Measurements from ENCODE around the gene VAT1L.

- TF ChIP-seq POLR2A (IDR thresholded peaks at IDR 0.05; ENCODE audit: low read depth, low read length) (no peak), POLR2AphosphoS5 (IDR thresholded peaks at IDR 0.05; ENCODE audit: low read depth, low read length) (no peak), TAF1 (IDR thresholded peaks at IDR 0.05; ENCODE audit: low read depth, low read length) (no peak), PAX5 (IDR thresholded peaks at IDR 0.05; ENCODE audit: insufficient read depth, low read length, severe bottlenecking) (no peak), SPI1 (IDR thresholded peaks at IDR 0.05; ENCODE audit: low read depth, low read length) (no peak), POU2F2 (IDR thresholded peaks at IDR 0.05; ENCODE audit: low read depth, low read length) (no peak)
Observed at GRCh38 chr16:77863250-77863649, 74.9 kb downstream of the VAT1L start.

Data from GM12891 (cell line).